HL-60 (cell line): Measurements from ENCODE around the gene ZGPAT.
"Not testable (repeated sequence)": the region's sequence is repeated elsewhere in the genome, so short reads cannot be mapped to it uniquely, and the experiment has no call there.

ENCODE experiments used
- DNase-seq, 2 experiments: peaks; one replicate each; pipeline ENCODE4 v3.0.0-alpha.2; 2010 to 2020; ENCODE audit warnings: low read depth in 1 of 2, low spot score in 1 of 2
- H3K27ac ChIP-seq: fragments of 250-450 bp; sonication (Bioruptor Pico); replicated peaks from 2 replicates; pipeline ENCODE4 v1.5.1; 2020; ENCODE audit warnings: mild to moderate bottlenecking, moderate library complexity
- H3K27me3 ChIP-seq: fragments of 250-450 bp; sonication (Bioruptor Pico); 2 replicates; pipeline ENCODE4 v1.5.1; 2021; ENCODE audit warnings: mild to moderate bottlenecking, moderate library complexity; ENCODE audit not compliant: insufficient read depth, poor library complexity, severe bottlenecking
- H3K4me3 ChIP-seq: replicated peaks from 2 replicates; pipeline ENCODE4 v1.5.1; 2011; ENCODE audit warnings: mild to moderate bottlenecking, control low read depth, low read length; ENCODE audit not compliant: insufficient read depth
- GABPA ChIP-seq: IDR thresholded peaks from 2 replicates; pipeline ENCODE4 v1.6.1; 2012; ENCODE audit warnings: low read depth
- POLR2AphosphoS5 ChIP-seq: IDR thresholded peaks from 2 replicates; pipeline ENCODE4 v1.6.1; 2012; ENCODE audit warnings: low read depth
- SPI1 ChIP-seq: IDR thresholded peaks from 2 replicates; pipeline ENCODE4 v1.6.1; 2012; ENCODE audit warnings: low read depth, mild to moderate bottlenecking, borderline replicate concordance
- TF ChIP-seq, protein P1 (sequence below): IDR thresholded peaks from one replicate; pipeline ENCODE4 v1.5.1; 2011; ENCODE audit warnings: low read length, control low read depth, inconsistent platforms; ENCODE audit not compliant: insufficient read depth
- TF ChIP-seq, protein P2 (sequence below): IDR thresholded peaks from 2 replicates; pipeline ENCODE4 v1.6.1; 2012; ENCODE audit warnings: low read depth; ENCODE audit not compliant: insufficient replicate concordance

Gene ZGPAT

DNA sequence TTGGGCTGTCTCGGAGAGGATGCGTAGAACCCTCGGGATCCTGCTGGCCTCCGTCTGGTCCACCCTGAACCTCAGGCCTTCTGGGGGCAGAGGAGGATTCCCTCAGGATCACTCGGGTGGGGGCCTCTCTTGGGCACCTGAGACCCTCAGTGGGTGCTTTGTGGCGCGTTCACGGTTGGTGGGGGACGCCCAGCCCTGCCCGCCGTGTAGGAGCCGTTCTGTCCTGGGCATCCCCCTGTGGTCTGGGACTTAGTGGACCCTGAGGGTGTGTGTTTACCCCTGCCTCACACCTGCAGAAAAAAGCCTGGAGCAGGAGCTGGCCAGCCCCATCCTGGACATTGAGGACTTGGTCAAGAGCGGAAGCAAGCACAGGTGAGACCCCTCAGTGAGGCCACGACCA lies 42.1 kb upstream of the ZGPAT start:
- no peak overlapping the region for H3K27ac ChIP-seq
- no peak for DNase-seq
- no peak overlapping the region for H3K4me3 ChIP-seq
- TF ChIP-seq SPI1 (no peak), GABPA (no peak), POLR2AphosphoS5 (no peak)
- TF ChIP-seq, protein P1, sequence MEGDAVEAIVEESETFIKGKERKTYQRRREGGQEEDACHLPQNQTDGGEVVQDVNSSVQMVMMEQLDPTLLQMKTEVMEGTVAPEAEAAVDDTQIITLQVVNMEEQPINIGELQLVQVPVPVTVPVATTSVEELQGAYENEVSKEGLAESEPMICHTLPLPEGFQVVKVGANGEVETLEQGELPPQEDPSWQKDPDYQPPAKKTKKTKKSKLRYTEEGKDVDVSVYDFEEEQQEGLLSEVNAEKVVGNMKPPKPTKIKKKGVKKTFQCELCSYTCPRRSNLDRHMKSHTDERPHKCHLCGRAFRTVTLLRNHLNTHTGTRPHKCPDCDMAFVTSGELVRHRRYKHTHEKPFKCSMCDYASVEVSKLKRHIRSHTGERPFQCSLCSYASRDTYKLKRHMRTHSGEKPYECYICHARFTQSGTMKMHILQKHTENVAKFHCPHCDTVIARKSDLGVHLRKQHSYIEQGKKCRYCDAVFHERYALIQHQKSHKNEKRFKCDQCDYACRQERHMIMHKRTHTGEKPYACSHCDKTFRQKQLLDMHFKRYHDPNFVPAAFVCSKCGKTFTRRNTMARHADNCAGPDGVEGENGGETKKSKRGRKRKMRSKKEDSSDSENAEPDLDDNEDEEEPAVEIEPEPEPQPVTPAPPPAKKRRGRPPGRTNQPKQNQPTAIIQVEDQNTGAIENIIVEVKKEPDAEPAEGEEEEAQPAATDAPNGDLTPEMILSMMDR = no peak
- TF ChIP-seq, protein P2, sequence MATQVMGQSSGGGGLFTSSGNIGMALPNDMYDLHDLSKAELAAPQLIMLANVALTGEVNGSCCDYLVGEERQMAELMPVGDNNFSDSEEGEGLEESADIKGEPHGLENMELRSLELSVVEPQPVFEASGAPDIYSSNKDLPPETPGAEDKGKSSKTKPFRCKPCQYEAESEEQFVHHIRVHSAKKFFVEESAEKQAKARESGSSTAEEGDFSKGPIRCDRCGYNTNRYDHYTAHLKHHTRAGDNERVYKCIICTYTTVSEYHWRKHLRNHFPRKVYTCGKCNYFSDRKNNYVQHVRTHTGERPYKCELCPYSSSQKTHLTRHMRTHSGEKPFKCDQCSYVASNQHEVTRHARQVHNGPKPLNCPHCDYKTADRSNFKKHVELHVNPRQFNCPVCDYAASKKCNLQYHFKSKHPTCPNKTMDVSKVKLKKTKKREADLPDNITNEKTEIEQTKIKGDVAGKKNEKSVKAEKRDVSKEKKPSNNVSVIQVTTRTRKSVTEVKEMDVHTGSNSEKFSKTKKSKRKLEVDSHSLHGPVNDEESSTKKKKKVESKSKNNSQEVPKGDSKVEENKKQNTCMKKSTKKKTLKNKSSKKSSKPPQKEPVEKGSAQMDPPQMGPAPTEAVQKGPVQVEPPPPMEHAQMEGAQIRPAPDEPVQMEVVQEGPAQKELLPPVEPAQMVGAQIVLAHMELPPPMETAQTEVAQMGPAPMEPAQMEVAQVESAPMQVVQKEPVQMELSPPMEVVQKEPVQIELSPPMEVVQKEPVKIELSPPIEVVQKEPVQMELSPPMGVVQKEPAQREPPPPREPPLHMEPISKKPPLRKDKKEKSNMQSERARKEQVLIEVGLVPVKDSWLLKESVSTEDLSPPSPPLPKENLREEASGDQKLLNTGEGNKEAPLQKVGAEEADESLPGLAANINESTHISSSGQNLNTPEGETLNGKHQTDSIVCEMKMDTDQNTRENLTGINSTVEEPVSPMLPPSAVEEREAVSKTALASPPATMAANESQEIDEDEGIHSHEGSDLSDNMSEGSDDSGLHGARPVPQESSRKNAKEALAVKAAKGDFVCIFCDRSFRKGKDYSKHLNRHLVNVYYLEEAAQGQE = no peak
- no peaks in the 10 kb centered on the region for H3K27me3 ChIP-seq

DNA sequence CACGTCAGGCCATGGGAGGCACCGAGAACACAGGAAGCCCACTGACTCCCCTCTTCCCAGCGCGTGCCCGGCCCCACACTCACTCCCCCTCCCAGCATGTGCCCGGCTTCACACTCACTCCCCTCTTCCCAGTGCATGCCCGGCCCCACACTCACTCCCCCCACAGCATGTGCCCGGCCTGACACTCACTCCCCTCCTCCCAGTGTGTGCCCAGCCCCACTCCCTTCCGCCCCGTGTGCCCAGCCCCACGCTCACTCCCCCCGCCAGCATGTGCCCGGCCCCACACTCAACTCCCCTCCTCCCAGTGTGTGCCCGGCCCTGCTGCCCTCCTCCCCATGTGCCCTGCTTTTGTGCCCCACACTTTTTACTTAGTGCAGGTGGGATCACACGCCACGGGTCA lies 40.0 kb upstream of the ZGPAT start:
- no peak for TF ChIP-seq POLR2AphosphoS5
- TF ChIP-seq, protein P2 = no peak
- TF ChIP-seq, protein P1 = no peak
- TF ChIP-seq SPI1 = no peak
- no peak for TF ChIP-seq GABPA
- DNase-seq = no peak
- Histone ChIP-seq H3K4me3 (no peak overlapping the region), H3K27me3 (no peaks in the 10 kb centered on the region), H3K27ac (no peak overlapping the region)

DNA sequence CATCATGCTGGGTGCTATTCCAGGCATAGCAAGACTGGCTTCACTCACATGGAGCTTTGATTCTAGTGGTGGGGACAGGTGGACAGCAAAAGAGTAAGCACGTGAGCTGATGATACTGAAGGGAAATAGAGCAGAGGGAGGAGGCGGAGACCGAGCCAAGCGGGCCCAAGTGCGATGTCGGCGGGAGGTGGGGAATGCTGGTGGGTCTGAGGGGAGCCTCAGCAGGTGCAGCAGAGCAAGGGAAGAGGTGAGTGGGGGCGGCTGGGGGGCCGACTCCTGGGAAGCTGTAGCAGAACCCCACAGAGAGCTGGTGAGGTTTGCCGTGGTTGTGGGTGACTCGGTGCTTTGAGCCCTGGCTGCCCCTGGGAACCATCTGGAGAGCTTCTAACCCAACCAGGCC lies 39.5 kb upstream of the ZGPAT start:
- Histone ChIP-seq H3K27me3 (no peaks in the 10 kb centered on the region), H3K27ac (no peak overlapping the region), H3K4me3 (no peak overlapping the region)
- no peak for DNase-seq
- TF ChIP-seq GABPA = no peak
- no peak for TF ChIP-seq POLR2AphosphoS5
- TF ChIP-seq, protein P2 = no peak
- TF ChIP-seq, protein P1 = no peak
- TF ChIP-seq SPI1 = no peak

DNA sequence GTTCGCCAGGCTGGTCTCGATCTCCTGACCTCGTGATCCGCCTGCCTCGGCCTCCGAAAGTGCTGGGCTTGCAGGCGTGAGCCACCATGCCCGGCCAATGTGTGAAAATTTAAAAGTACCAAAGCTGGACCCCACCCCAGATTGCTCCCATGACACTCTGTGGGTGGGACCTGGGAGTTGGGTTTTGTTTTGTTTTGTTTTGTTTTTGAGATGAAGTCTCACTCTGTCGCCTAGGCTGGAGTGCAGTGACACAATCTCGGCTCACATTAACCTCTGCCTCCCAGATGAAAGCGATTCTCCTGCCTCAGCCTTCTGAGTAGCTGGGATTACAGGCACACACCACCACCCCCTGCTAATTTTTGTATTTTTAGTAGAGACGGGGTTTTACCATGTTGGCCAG lies 36.1 kb upstream of the ZGPAT start:
- not testable (repeated sequence) for H3K27ac ChIP-seq, H3K4me3 ChIP-seq, DNase-seq, H3K27me3 ChIP-seq
